ENCODE data around the gene NDUFV2. TPM values are rescaled to one million over a fixed set of nuclear protein-coding genes. Genes with fewer than 3 reads are reported as not detected.

The NDUFV2 gene
- total and polyA plus RNA-seq, 2 of the 13 experiments (the other 11 are each of a cell fraction or from before 2014, with no cell fraction given), result 216 to 299 TPM

DNA sequence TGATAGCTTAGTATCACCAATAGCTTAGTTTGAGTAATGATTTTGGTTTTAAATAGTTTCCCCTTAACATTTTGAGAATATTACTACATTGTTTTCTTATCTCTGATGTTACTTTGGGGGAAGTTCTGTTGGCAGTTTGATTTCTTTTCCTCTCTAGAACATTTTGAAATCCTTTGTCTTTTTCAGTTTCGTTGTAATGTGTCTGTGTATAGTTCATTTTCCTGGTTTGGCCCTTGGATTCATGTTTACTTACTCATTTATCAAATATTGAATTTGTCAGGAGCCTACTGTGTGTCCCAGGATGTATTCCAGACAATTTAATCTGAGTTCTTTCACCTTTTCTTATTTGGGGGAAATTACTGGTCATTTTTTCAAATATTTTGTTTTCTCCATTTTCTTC is 50.8 kb downstream of the NDUFV2 start:
- Histone ChIP-seq H4K20me1 (ENCODE audit: insufficient read depth, low read length) (peaks cover 12% of the 10 kb centered on the region), H3K27ac (ENCODE audit: extremely low read length, insufficient read depth, low read length) (no peak overlapping the region), H3K4me3 (replicated peaks in 1 of 3; ENCODE audit: insufficient read depth in 1 of 3, low read depth in 2 of 3, low read length in 3 of 3) (no peak overlapping the region), H3K36me3 (replicated peaks in 1 of 2; ENCODE audit: control insufficient read depth in 1 of 2, insufficient read depth in 2 of 2, low read length in 2 of 2) (peaks cover 0 to 6% of the 10 kb centered on the region in 2 experiments; a peak in 2 of 5 replicates), H3K79me2 (ENCODE audit: insufficient read depth, low read length) (peaks cover 92% of the 10 kb centered on the region), H3K9me3 (ENCODE audit: low read length) (no peaks in the 10 kb centered on the region), H3K9ac (ENCODE audit: insufficient read depth, low read depth, low read length) (no peak overlapping the region), H2AFZ (ENCODE audit: low read length) (no peak overlapping the region), H3K27me3 (ENCODE audit: control insufficient read depth in 1 of 2, insufficient read depth in 2 of 2, low read length in 2 of 2) (no peaks in the 10 kb centered on the region), H3K4me2 (ENCODE audit: low read depth, low read length) (no peak overlapping the region), H3K4me1 (ENCODE audit: insufficient read depth, low read length) (peaks cover 42% of the 10 kb centered on the region)
- POLR2A ChIA-PET, result no interaction called here
- FAIRE-seq (no peak), ATAC-seq (no peak), DNase-seq (ENCODE audit: low spot score) (no peak)
- intact Hi-C loops (cut with micrococcal nuclease; ENCODE audit: unreplicated experiment) (no loop called here), in situ Hi-C loops (cut with HindIII; ENCODE audit: extremely low pct_ligation_motif_present, low pct_unique_long_range_greater_than_20kb) (no loop called here)
- CTCF ChIA-PET (ENCODE audit: low intra/inter-chr PET ratio, low total read pairs), result no interaction called here
- TF ChIP-seq MAF1 (CRISPR knock-in tag; IDR thresholded peaks at IDR 0.05; ENCODE audit: borderline replicate concordance) (no peak), ZNF441 (CRISPR knock-in tag; IDR thresholded peaks at IDR 0.05; ENCODE audit: borderline replicate concordance) (no peak), ZBTB7B (CRISPR knock-in tag; IDR thresholded peaks at IDR 0.05) (no peak), ISL2 (CRISPR knock-in tag; IDR thresholded peaks at IDR 0.05) (no peak), CENPX (CRISPR knock-in tag; IDR thresholded peaks at IDR 0.05) (no peak), SALL2 (CRISPR knock-in tag; IDR thresholded peaks at IDR 0.05) (no peak), MIXL1 (CRISPR knock-in tag; IDR thresholded peaks at IDR 0.05) (no peak), ZFP90 (CRISPR knock-in tag; IDR thresholded peaks at IDR 0.05; ENCODE audit: borderline replicate concordance) (no peak), MIER3 (CRISPR knock-in tag; IDR thresholded peaks at IDR 0.05; ENCODE audit: borderline replicate concordance) (no peak), BRCA1 (CRISPR knock-in tag; IDR thresholded peaks at IDR 0.05) (no peak), MYNN (CRISPR knock-in tag; IDR thresholded peaks at IDR 0.05; ENCODE audit: low read depth) (no peak), HNRNPL (IDR thresholded peaks at IDR 0.05; ENCODE audit: low read depth, low read length) (no peak), RARG (CRISPR knock-in tag; IDR thresholded peaks at IDR 0.05; ENCODE audit: low read depth) (no peak), YY1 (IDR thresholded peaks at IDR 0.05; ENCODE audit: insufficient read depth, insufficient replicate concordance, low read depth, low read length) (no peak), ELF4 (CRISPR knock-in tag; IDR thresholded peaks at IDR 0.05; ENCODE audit: borderline replicate concordance) (no peak)
- TF ChIP-seq, protein P1, sequence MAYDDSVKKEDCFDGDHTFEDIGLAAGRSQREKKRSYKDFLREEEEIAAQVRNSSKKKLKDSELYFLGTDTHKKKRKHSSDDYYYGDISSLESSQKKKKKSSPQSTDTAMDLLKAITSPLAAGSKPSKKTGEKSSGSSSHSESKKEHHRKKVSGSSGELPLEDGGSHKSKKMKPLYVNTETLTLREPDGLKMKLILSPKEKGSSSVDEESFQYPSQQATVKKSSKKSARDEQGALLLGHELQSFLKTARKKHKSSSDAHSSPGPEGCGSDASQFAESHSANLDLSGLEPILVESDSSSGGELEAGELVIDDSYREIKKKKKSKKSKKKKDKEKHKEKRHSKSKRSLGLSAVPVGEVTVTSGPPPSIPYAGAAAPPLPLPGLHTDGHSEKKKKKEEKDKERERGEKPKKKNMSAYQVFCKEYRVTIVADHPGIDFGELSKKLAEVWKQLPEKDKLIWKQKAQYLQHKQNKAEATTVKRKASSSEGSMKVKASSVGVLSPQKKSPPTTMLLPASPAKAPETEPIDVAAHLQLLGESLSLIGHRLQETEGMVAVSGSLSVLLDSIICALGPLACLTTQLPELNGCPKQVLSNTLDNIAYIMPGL (CRISPR knock-in tag; IDR thresholded peaks at IDR 0.05; ENCODE audit: borderline replicate concordance in 1 of 2, low read depth in 1 of 2), result no peak
- TF ChIP-seq, protein P2, sequence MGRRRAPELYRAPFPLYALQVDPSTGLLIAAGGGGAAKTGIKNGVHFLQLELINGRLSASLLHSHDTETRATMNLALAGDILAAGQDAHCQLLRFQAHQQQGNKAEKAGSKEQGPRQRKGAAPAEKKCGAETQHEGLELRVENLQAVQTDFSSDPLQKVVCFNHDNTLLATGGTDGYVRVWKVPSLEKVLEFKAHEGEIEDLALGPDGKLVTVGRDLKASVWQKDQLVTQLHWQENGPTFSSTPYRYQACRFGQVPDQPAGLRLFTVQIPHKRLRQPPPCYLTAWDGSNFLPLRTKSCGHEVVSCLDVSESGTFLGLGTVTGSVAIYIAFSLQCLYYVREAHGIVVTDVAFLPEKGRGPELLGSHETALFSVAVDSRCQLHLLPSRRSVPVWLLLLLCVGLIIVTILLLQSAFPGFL (CRISPR knock-in tag; IDR thresholded peaks at IDR 0.05), result no peak
- TF ChIP-seq, protein P3, sequence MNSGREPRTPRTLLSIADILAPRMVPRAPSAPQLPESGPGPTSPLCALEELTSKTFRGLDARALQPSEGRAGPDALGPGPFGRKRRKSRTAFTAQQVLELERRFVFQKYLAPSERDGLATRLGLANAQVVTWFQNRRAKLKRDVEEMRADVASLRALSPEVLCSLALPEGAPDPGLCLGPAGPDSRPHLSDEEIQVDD (CRISPR knock-in tag; IDR thresholded peaks at IDR 0.05; ENCODE audit: borderline replicate concordance), result no peak
- WGBS (ENCODE audit: low lambda C conversion rate), result 71% methylated on average over 1 of the region's 1 CpG
- no TSS peak for BruUV-seq (replicated peaks)
